B cell (primary cell): ENCODE measurements around the gene SYTL1.

ENCODE experiments used
- CTCF ChIP-seq: fragments of 200-600 bp; IDR thresholded peaks from one replicate; pipeline ENCODE4 v1.8.0; 2022; ENCODE audit warnings: antibody characterized with exemption, mild to moderate bottlenecking
- EZH2 ChIP-seq: IDR thresholded peaks from 2 replicates; pipeline ENCODE4 v1.6.1; 2012; ENCODE audit warnings: borderline replicate concordance, low read depth, mild to moderate bottlenecking, moderate library complexity, low read length; ENCODE audit not compliant: insufficient read depth, poor library complexity, severe bottlenecking

GRCh38 chr1:27349784-27350662, 8.2 kb downstream of the SYTL1 start:
- TF ChIP-seq CTCF, result no peak
- TF ChIP-seq EZH2, result no peak
